Osteoblast (primary cell): ENCODE data around the gene EGR2. TPM values are rescaled to one million over a fixed set of nuclear protein-coding genes. Genes with fewer than 3 reads are reported as not detected.

Experiments
- DNase-seq: peaks from one replicate; pipeline ENCODE4 v3.0.0; 2011; ENCODE audit warnings: low spot score, mixed read lengths; ENCODE audit not compliant: insufficient read length; ENCODE audit errors: missing footprints
- H2AFZ ChIP-seq: 2 replicates; pipeline ENCODE4 v1.6.0; 2011; ENCODE audit warnings: mild to moderate bottlenecking, low read length
- H3K27ac ChIP-seq: 2 replicates; pipeline ENCODE4 v1.5.1; 2011; ENCODE audit warnings: mild to moderate bottlenecking, low read depth, low read length, moderate library complexity
- H3K27me3 ChIP-seq: 2 replicates; pipeline ENCODE4 v1.6.0; 2012; ENCODE audit warnings: mild to moderate bottlenecking, control low read depth, inconsistent platforms, low read length, moderate library complexity; ENCODE audit not compliant: insufficient read depth
- H3K36me3 ChIP-seq: 2 replicates; pipeline ENCODE4 v1.5.1; 2011; ENCODE audit warnings: mild to moderate bottlenecking, low read length, control low read depth, moderate library complexity; ENCODE audit not compliant: insufficient read depth
- H3K4me1 ChIP-seq: 2 replicates; pipeline ENCODE4 v1.5.1; 2011; ENCODE audit warnings: mild to moderate bottlenecking, low read length, control low read depth, moderate library complexity; ENCODE audit not compliant: insufficient read depth
- H3K4me2 ChIP-seq: 2 replicates; pipeline ENCODE4 v1.6.0; 2011; ENCODE audit warnings: mild to moderate bottlenecking, low read length; ENCODE audit not compliant: insufficient read depth
- H3K4me3 ChIP-seq: fragments of 200-600 bp; sonication (generic); 3 replicates; pipeline ENCODE4 v1.5.1; 2012; ENCODE audit warnings: mild to moderate bottlenecking, low read length, inconsistent platforms; ENCODE audit not compliant: insufficient read depth
- H3K79me2 ChIP-seq: 2 replicates; pipeline ENCODE4 v1.6.0; 2012; ENCODE audit warnings: mild to moderate bottlenecking, low read length, control low read depth, inconsistent platforms; ENCODE audit not compliant: insufficient read depth
- H3K9me3 ChIP-seq: 2 replicates; pipeline ENCODE4 v1.5.1; 2011; ENCODE audit warnings: low read depth, low read length, control low read depth
- H4K20me1 ChIP-seq: 2 replicates; pipeline ENCODE4 v1.6.0; 2012; ENCODE audit warnings: mild to moderate bottlenecking, low read length, control low read depth; ENCODE audit not compliant: insufficient read depth
- CTCF ChIP-seq: IDR thresholded peaks from 2 replicates; pipeline ENCODE4 v1.5.1; 2011; ENCODE audit warnings: mild to moderate bottlenecking, low read depth, low read length, moderate library complexity; ENCODE audit errors: extremely low read depth
- total RNA-seq: library from RNA; depleted of rRNA; stranded (reverse); fragments of >200 nt; gene quantifications from 2 replicates; pipeline ENCODE4 v1.2.3, GENCODE V29; 2012

Gene EGR2
- total RNA-seq, 1 donor, result 3.6 TPM

GRCh38 chr10:62795762-62796161 lies 20.4 kb downstream of the EGR2 start:
- H3K27ac ChIP-seq, result no peak overlapping the region
- H3K4me2 ChIP-seq, result no peak overlapping the region
- H3K4me1 ChIP-seq, result peaks cover 13% of the 10 kb centered on the region
- H3K9me3 ChIP-seq, result no peaks in the 10 kb centered on the region
- no peaks in the 10 kb centered on the region for H4K20me1 ChIP-seq
- H3K36me3 ChIP-seq, result no peaks in the 10 kb centered on the region
- DNase-seq, result no peak
- H3K79me2 ChIP-seq, result no peaks in the 10 kb centered on the region
- peaks cover 10% of the 10 kb centered on the region for H3K27me3 ChIP-seq
- no peak for TF ChIP-seq CTCF
- H3K4me3 ChIP-seq, result no peak overlapping the region
- no peak overlapping the region for H2AFZ ChIP-seq

- TF ChIP-seq CTCF, result no peak
- no peak for DNase-seq
- H3K4me1 ChIP-seq, result peaks cover 13% of the 10 kb centered on the region
Observed at GRCh38 chr10:62795100-62795499, 21.1 kb downstream of the EGR2 start.

GRCh38 chr10:62794306-62794705 lies 21.9 kb downstream of the EGR2 start:
- Histone ChIP-seq H3K9me3 (no peaks in the 10 kb centered on the region), H2AFZ (no peak overlapping the region), H3K79me2 (no peaks in the 10 kb centered on the region), H3K4me1 (peaks cover 16% of the 10 kb centered on the region), H4K20me1 (no peaks in the 10 kb centered on the region), H3K4me3 (no peak overlapping the region), H3K27ac (peak overlapping the region; percentile 33), H3K36me3 (no peaks in the 10 kb centered on the region), H3K4me2 (peak overlapping the region; percentile 68), H3K27me3 (peaks cover 4% of the 10 kb centered on the region)
- TF ChIP-seq CTCF, result no peak
- peak; percentile 92 for DNase-seq

More at GRCh38 chr10:62795100-62795499, 21.1 kb downstream of the EGR2 start:
- H3K27ac ChIP-seq, result no peak overlapping the region
- H4K20me1 ChIP-seq, result no peaks in the 10 kb centered on the region
- H3K79me2 ChIP-seq, result no peaks in the 10 kb centered on the region
- peak overlapping the region; percentile 68 for H3K4me2 ChIP-seq
- H3K27me3 ChIP-seq, result peaks cover 6% of the 10 kb centered on the region
- no peaks in the 10 kb centered on the region for H3K9me3 ChIP-seq
- H3K36me3 ChIP-seq, result no peaks in the 10 kb centered on the region
- no peak overlapping the region for H2AFZ ChIP-seq
- no peak overlapping the region for H3K4me3 ChIP-seq

GRCh38 chr10:62792261-62792660 lies 23.9 kb downstream of the EGR2 start:
- no peak for TF ChIP-seq CTCF
- H3K4me3 ChIP-seq, result no peak overlapping the region

More at GRCh38 chr10:62792261-62792660, 23.9 kb downstream of the EGR2 start:
- Histone ChIP-seq H3K27me3 (no peaks in the 10 kb centered on the region), H3K9me3 (no peaks in the 10 kb centered on the region), H3K79me2 (no peaks in the 10 kb centered on the region), H3K4me2 (no peak overlapping the region), H2AFZ (no peak overlapping the region), H4K20me1 (no peaks in the 10 kb centered on the region), H3K27ac (no peak overlapping the region), H3K36me3 (no peaks in the 10 kb centered on the region), H3K4me1 (peaks cover 24% of the 10 kb centered on the region)
- DNase-seq, result no peak
